Ishikawa (cell line): ENCODE data around the gene NEDD4L.

ENCODE experiments used
- CEBPB ChIP-seq: IDR thresholded peaks from 2 replicates; pipeline ENCODE4 v1.6.1; 2012
- CREB1 ChIP-seq: IDR thresholded peaks from 2 replicates; pipeline ENCODE4 v1.6.1; 2012; ENCODE audit warnings: low read depth
- EGR1 ChIP-seq: IDR thresholded peaks from 2 replicates; pipeline ENCODE4 v1.6.1; 2012
- EP300 ChIP-seq: IDR thresholded peaks from 2 replicates; pipeline ENCODE4 v1.6.1; 2012; ENCODE audit warnings: borderline replicate concordance
- FOXM1 ChIP-seq: IDR thresholded peaks from 2 replicates; pipeline ENCODE4 v1.6.1; 2012; ENCODE audit warnings: low read depth, borderline replicate concordance
- NFIC ChIP-seq: IDR thresholded peaks from 2 replicates; pipeline ENCODE4 v1.6.1; 2012
- RAD21 ChIP-seq: IDR thresholded peaks from 2 replicates; pipeline ENCODE4 v1.6.1; 2012; ENCODE audit warnings: low read depth
- TAF1 ChIP-seq: IDR thresholded peaks from 2 replicates; pipeline ENCODE4 v1.6.1; 2012; ENCODE audit warnings: low read depth, mild to moderate bottlenecking
- TCF12 ChIP-seq: IDR thresholded peaks from 2 replicates; pipeline ENCODE4 v1.6.1; 2012; ENCODE audit warnings: low read depth
- TEAD4 ChIP-seq: IDR thresholded peaks from 2 replicates; pipeline ENCODE4 v1.6.1; 2012
- YY1 ChIP-seq: IDR thresholded peaks from 2 replicates; pipeline ENCODE4 v1.6.1; 2012; ENCODE audit warnings: low read depth
- ZBTB7A ChIP-seq: IDR thresholded peaks from 2 replicates; pipeline ENCODE4 v1.6.1; 2012; ENCODE audit warnings: low read depth
- TF ChIP-seq, protein P1 (sequence below): IDR thresholded peaks from 2 replicates; pipeline ENCODE4 v1.6.1; 2012
- TF ChIP-seq, protein P2 (sequence below): IDR thresholded peaks from 2 replicates; pipeline ENCODE4 v1.6.1; 2012
- TF ChIP-seq, protein P3 (sequence below): IDR thresholded peaks from 2 replicates; pipeline ENCODE4 v1.6.1; 2012; ENCODE audit warnings: low read depth, mild to moderate bottlenecking

Gene NEDD4L

DNA sequence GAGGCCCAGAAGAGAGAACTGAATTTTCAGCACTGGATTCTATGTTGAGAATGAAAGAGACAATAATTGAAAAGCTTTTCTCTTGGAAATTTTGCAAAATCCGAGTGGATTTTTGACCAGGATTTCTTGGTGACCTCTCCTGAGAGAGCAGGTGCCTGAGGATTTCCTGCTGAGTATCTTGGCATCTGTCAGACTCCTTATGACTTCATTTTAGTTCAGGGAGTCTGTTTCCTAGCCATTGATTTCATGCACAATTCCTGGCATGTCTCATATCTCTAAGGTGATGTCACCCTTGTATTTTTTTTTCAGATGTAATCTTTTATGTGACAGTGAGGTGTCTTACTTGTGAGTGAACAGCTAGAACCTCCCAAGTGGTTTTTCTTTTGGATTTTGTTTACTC is 195.9 kb downstream of the NEDD4L start:
- TF ChIP-seq YY1: no peak
- TF ChIP-seq NFIC: peak; percentile 34; the same call in 1 of the 2 replicates
- peak; percentile 51; the same call in 1 of the 2 replicates for TF ChIP-seq TEAD4

DNA sequence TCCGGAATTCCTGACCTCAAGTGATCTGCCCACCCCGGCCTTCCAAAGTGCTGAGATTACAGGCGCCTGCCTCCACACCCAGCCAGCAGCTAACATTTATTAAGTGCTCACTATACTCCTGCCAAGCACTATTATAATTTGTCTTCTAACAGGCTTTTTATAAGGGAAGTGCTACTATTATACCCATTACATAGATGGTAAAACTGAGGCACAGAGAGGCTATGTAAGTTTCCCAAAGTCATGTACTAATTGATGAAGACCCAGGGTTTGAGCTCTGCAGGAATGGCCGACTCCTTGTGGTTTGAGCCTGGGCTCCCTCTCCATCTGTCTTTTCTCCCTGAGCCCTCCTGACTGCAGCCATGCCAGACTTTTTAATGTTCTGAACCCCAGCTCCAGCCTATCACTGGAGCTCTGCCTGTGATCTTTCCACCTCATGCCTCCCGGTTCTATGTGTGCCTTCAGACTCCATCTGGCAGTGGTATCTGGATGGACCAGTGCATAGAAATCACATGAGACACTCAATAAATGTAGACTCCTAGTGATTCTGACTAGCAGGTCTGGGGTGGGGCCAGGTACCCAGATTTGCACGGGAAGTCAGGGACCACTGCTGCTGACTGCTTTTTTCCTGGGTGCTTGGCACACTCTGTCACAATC is 197.1 kb downstream of the NEDD4L start:
- no peak for TF ChIP-seq NFIC
- TF ChIP-seq EGR1: no peak
- no peak for TF ChIP-seq CEBPB
- no peak for TF ChIP-seq YY1
- no peak for TF ChIP-seq ZBTB7A
- TF ChIP-seq CREB1: no peak
- TF ChIP-seq TAF1: no peak
- TF ChIP-seq FOXM1: no peak
- TF ChIP-seq, protein P1, sequence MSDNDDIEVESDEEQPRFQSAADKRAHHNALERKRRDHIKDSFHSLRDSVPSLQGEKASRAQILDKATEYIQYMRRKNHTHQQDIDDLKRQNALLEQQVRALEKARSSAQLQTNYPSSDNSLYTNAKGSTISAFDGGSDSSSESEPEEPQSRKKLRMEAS: no peak

DNA sequence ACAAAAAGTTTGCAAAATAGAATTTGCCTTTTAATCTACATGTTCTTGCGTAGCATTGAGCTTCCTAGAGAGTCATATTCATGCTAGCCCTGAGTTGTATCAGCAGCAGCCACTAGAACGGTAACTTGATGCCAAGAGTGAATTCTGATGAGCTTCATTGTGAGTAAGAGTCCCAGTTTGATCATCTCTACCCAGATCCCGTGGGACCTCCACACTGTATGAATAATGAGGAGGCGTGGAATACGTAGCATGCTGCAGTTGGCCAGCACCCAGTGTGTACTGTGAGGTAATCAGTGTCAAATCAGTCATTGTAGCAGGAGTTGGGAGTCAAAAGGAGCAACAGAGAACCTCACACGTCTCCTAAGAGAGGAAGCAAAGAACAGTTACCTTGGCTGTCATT is 197.9 kb downstream of the NEDD4L start:
- TF ChIP-seq NFIC (no peak), EP300 (0 out of 2 replicates have a peak, but pooled peaks have one; percentile 15), RAD21 (no peak), TCF12 (no peak), EGR1 (no peak), CEBPB (no peak), TEAD4 (no peak), CREB1 (peak; percentile 33; the same call in 1 of the 2 replicates)
- TF ChIP-seq, protein P2, sequence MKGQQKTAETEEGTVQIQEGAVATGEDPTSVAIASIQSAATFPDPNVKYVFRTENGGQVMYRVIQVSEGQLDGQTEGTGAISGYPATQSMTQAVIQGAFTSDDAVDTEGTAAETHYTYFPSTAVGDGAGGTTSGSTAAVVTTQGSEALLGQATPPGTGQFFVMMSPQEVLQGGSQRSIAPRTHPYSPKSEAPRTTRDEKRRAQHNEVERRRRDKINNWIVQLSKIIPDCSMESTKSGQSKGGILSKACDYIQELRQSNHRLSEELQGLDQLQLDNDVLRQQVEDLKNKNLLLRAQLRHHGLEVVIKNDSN: no peak
- TF ChIP-seq, protein P3, sequence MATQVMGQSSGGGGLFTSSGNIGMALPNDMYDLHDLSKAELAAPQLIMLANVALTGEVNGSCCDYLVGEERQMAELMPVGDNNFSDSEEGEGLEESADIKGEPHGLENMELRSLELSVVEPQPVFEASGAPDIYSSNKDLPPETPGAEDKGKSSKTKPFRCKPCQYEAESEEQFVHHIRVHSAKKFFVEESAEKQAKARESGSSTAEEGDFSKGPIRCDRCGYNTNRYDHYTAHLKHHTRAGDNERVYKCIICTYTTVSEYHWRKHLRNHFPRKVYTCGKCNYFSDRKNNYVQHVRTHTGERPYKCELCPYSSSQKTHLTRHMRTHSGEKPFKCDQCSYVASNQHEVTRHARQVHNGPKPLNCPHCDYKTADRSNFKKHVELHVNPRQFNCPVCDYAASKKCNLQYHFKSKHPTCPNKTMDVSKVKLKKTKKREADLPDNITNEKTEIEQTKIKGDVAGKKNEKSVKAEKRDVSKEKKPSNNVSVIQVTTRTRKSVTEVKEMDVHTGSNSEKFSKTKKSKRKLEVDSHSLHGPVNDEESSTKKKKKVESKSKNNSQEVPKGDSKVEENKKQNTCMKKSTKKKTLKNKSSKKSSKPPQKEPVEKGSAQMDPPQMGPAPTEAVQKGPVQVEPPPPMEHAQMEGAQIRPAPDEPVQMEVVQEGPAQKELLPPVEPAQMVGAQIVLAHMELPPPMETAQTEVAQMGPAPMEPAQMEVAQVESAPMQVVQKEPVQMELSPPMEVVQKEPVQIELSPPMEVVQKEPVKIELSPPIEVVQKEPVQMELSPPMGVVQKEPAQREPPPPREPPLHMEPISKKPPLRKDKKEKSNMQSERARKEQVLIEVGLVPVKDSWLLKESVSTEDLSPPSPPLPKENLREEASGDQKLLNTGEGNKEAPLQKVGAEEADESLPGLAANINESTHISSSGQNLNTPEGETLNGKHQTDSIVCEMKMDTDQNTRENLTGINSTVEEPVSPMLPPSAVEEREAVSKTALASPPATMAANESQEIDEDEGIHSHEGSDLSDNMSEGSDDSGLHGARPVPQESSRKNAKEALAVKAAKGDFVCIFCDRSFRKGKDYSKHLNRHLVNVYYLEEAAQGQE: no peak

DNA sequence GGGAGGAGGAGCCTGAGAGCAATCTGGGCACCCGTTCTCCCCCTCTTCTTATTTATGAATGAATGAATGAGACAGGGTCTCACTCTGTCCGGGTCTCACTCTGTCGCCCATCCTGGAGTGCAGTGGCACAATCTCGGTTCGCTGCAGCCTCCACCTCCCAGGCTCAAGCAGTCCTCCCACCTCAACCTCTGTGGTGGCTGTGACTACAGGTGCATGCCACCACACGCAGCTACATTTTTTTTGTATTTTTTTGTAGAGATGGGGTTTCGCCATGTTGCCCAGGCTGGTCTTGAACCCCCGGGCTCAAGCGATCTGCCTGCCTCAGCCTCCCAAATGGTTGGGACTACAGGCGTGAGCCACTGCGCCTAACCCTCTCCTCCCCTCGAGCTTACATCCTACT is 198.4 kb downstream of the NEDD4L start:
- TF ChIP-seq, protein P1: no peak

DNA sequence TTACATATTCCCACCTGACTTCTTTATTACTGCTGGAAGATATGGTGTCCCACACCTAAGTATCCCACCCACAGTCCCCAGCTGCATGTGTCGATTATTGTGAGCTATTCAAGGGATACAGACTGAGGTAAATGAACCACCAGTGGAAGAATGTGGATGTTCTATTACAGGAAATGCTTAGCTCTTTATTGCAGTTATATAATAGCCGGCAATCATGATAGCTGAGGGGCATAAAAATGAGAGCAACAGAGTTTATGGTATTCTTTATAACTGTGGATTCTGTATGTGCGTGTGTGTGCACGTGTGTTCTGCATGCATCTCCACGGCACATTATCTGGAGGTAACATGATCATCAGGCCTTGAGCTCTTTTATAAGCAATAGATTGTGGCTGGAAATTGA is 198.9 kb downstream of the NEDD4L start:
- TF ChIP-seq FOXM1 (no peak), ZBTB7A (no peak), RAD21 (no peak), YY1 (no peak)

DNA sequence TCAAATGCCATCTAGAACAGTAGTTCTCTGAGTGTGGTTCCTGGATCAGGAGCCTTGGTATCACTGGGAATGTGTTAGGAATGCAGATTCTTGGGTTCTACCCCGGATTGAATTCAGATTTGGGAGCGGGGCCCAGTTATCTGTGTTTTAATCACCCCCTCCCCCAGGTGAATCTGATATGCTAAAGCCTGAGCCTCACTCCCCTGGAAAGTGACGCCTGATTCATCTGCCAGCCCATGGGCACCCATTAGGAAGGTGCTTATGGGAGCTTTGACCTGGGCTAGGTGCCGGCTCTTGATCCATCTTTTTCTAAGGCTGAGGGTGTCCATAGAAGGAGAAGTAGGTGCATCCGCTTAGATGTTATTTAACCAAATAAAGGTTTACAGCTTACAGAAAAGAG is 199.4 kb downstream of the NEDD4L start:
- TF ChIP-seq EGR1 (no peak), TCF12 (no peak), TAF1 (no peak), NFIC (no peak)
- TF ChIP-seq, protein P2: no peak

DNA sequence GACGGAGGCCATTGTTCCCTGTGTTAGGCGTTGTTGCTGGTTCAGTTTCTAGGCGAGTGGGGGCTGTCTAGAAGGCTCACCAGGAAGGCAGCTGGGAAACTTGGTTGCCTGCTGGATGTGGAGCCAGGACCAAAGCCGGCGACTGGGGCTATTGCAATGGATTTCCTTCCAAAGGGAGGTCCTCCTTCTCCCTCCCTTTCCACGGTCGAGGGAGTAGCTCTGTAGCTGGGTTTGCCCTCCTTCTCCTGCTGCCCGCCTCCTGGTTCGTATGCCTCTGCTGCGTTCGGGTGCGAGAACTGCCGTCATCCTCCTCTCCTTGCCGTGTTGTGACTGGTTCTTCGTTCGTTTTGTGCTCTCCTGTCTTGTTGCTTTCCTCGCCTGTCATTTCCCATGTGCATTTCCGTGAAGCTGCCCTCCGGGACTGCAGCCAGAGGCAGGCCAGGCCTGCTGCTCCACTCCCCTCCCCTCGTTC is 203.4 kb downstream of the NEDD4L start:
- TF ChIP-seq EP300 (no peak), RAD21 (no peak), TAF1 (no peak), TEAD4 (no peak), YY1 (no peak), CEBPB (no peak), TCF12 (no peak), ZBTB7A (no peak), CREB1 (no peak), NFIC (no peak)
- TF ChIP-seq, protein P2: no peak
- TF ChIP-seq, protein P1: no peak

DNA sequence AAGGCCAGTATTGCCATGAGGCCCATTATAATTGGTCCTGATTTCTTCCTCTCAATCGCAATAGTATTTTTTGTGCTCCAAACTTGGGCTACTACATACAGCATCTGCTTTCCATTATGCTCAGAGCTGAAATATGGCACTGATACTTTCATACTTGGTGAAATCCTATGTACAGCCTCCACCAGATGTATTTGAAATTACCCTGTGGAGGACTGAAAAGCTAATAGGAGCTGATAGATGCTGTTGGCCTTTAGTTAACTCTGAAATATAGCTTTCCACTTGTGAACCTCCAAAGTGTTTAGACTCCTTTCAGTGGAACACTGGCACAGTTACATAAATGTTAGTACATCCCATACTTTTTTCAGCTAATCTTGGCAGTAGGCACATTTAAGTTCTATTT is 205.7 kb downstream of the NEDD4L start:
- TF ChIP-seq TEAD4 (no peak), YY1 (no peak)
- TF ChIP-seq, protein P2: no peak
